Jurkat, Clone E6-1 (cell line): ENCODE results near the gene TRPV2. TPM values are rescaled to one million over a fixed set of nuclear protein-coding genes. Genes with fewer than 3 reads are reported as not detected.
"Not testable (repeated sequence)": the region's sequence is repeated elsewhere in the genome, so short reads cannot be mapped to it uniquely, and the experiment has no call there.

ENCODE experiments used
- DNase-seq: peaks from one replicate; pipeline ENCODE4 v3.0.0-alpha.2; 2011; ENCODE audit warnings: low read depth, low spot score
- H3K4me3 ChIP-seq: 2 replicates; pipeline ENCODE4 v1.5.1; 2011; ENCODE audit warnings: mild to moderate bottlenecking, low read length, control low read depth, moderate library complexity
- polyA plus RNA-seq: library from polyadenylated mRNA; unstranded; fragments of >200 nt; gene quantifications from one replicate; pipeline ENCODE4 v1.2.1, GENCODE V29; 2012; ENCODE audit warnings: missing spikeins; ENCODE audit not compliant: insufficient read length, insufficient read depth

Gene TRPV2, protein sequence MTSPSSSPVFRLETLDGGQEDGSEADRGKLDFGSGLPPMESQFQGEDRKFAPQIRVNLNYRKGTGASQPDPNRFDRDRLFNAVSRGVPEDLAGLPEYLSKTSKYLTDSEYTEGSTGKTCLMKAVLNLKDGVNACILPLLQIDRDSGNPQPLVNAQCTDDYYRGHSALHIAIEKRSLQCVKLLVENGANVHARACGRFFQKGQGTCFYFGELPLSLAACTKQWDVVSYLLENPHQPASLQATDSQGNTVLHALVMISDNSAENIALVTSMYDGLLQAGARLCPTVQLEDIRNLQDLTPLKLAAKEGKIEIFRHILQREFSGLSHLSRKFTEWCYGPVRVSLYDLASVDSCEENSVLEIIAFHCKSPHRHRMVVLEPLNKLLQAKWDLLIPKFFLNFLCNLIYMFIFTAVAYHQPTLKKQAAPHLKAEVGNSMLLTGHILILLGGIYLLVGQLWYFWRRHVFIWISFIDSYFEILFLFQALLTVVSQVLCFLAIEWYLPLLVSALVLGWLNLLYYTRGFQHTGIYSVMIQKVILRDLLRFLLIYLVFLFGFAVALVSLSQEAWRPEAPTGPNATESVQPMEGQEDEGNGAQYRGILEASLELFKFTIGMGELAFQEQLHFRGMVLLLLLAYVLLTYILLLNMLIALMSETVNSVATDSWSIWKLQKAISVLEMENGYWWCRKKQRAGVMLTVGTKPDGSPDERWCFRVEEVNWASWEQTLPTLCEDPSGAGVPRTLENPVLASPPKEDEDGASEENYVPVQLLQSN
- polyA plus RNA-seq, result 43.1 TPM

DNA sequence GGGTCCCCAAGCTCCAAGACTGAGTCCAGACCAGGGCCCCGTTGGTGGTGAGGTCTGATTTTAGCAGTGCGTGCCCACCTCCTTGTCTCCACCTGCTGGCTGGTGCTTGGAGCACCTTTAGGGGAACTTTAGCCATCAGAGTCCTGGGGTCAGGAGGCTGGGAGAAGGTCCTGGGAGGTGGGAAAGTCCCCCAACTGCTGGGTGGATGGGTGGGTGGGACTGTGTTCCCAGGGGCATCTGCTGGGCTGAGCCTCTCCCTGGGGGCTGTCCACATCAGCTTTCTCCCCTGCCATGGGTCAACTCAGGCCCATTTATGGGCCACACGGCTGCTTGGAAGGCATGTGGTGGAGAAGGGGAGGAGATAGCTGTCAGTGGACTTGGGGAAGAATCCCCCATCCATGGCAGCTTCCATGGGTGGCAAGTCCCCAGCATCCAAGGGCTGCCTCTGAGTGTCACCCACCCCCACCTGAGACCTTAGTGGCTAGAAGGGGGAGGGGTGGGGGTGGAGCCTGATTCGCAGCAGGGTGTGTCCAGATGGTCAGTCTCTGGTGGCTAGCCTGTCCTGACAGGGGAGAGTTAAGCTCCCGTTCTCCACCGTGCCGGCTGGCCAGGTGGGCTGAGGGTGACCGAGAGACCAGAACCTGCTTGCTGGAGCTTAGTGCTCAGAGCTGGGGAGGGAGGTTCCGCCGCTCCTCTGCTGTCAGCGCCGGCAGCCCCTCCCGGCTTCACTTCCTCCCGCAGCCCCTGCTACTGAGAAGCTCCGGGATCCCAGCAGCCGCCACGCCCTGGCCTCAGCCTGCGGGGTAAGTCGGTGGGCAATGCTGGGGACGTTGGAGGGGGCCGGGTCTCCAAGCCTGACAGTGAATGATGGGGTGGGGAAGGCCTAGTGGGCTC lies at the start of gene TRPV2:
TSS of gene TRPV2 (plus strand) at position 541 of the 894 bp plus-strand sequence. CDS start 2,098 bp downstream, outside the sequence.
- no peak for DNase-seq

DNA sequence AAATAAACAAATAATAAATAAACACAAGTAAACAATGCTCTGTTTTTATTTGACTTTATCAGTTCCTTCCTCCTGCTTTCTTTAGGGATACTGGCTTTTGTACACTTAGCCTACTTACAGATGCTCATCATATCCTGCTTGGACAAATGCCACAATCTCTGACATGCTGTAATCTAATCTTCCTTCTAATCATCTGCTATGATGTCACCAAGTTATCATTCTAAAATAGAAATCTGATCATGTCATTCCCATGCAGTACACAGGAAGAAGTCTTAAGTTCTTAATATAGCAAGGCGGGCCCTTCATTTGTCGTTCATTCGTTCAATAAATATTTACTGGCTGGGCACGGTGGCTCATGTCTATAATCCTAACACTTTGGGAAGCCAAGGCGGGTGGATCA lies 43.6 kb upstream of the TRPV2 start:
- DNase-seq, result no peak
- H3K4me3 ChIP-seq, result no peak overlapping the region

More for the DNA sequence above, at the start of gene TRPV2:
- H3K4me3 ChIP-seq, result peak within 1 kb of the TSS; percentile 90

DNA sequence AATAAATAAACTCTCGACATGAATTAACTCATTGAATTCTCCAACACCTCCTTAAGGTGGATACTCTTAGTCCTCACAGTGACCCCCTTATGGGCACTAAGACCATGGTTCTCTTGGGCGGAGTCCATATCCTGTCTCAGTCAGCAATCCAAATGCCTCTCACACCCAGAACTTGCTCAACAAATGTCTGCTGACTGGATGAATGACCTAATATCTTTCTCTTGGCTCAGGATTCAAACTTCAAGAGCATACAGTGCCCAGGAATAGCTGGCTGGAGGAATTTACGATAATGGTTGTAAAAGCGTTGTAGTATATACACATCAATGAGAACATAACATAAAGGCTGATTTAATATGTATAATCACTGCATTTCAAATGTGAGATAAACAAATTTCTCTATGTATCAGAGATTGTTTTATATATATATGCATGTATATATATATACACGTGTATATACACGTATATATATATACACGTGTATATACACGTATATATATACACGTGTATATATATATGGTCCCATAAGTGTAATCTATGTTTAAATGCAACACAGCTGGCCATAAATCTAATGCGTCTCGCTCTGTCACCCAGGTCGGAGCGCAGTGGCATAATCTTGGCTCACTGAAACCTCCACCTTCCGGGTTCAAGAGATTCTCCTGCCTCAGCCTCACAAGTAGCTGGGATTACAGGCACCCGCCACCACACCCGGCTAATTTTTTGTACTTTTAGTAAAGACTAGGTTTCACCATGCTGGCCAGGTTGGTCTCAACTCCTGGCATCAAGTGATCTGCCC lies 41.0 kb upstream of the TRPV2 start:
- no peak for DNase-seq
- H3K4me3 ChIP-seq, result no peak overlapping the region

DNA sequence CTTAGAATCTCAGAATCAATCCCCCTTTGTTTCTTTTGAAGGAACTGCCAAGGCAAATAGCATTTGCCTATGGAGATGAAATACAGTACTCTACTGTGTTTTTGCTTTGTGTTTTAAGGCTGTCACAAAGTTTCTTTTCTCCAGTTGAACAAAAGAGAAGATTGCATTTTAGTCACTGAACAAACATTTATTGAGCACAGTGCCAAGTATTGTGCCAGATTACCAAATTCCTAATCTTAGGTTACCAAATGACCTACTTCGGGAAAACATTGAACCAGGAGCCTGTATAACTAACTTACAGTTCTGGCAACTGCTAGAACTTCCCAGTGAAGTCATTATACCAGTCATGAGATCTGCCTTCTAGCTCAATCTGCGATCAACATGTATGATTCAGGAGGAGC lies 37.4 kb upstream of the TRPV2 start:
- H3K4me3 ChIP-seq, result no peak overlapping the region
- DNase-seq, result no peak

DNA sequence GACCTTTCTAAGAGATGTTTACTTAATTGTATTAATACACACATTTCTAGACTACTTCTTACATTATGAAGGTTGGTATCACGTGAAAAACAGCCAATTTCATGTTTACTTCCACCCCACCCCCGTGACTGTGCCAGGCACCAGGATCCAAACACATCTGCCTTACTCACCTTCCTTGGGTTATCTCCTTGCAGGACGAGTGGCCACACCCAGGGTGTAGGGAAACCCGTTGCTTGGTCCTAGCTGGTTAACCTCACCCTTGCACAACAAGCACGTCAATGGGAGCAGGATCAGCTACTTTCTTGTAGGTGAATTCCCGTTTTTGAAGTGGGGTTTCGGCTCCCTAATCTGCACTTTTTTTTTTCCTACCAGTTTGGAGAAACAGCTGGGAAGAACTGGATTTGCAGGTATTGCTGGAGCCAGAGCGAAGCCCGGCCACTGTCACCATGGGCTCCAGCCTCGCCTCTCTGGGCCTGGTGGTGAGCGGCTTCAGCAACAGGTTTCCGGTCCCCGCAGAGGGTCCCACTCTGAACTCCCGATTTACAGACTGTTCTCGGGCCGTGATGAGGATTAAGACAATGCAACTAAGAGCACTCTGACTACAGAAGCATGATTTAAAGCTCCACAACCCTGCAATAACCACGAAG lies 36.6 kb upstream of the TRPV2 start:
- H3K4me3 ChIP-seq, result no peak overlapping the region
- DNase-seq, result no peak

DNA sequence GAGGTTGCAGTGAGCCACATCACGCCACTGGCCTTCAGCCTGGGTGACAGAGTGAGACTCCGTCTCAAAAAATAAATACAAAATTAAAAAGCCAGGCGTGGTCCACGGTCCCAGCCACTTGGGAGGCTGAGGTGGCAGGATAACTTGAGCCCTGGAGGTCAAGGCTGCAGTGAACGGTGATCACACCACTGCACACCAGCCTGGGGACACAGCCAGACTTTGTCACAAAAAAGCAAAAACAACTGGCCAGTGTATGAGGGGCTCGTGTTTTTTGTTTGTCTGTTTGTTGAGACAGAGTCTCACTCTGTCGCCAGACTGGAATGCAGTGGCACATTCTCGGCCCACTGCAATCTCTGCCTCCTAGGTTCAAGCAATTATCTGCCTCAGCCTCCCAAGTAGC lies 35.7 kb upstream of the TRPV2 start:
- DNase-seq, result no peak
- H3K4me3 ChIP-seq, result no peak overlapping the region

DNA sequence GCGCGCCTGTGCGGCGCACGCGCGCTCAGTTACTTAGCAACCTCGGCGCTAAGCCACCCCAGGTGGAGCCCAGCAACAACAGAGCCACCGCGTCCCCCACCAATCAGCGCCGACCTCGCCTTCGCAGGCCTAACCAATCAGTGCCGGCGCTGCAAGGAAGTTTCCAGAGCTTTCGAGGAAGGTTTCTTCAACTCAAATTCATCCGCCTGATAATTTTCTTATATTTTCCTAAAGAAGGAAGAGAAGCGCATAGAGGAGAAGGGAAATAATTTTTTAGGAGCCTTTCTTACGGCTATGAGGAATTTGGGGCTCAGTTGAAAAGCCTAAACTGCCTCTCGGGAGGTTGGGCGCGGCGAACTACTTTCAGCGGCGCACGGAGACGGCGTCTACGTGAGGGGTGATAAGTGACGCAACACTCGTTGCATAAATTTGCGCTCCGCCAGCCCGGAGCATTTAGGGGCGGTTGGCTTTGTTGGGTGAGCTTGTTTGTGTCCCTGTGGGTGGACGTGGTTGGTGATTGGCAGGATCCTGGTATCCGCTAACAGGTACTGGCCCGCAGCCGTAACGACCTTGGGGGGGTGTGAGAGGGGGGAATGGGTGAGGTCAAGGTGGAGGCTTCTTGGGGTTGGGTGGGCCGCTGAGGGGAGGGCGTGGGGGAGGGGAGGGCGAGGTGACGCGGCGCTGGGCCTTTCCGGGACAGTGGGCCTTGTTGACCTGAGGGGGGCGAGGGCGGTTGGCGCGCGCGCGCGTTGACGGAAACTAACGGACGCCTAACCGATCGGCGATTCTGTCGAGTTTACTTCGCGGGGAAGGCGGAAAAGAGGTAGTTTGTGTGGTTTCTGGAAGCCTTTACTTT lies 34.5 kb upstream of the TRPV2 start, which contains the start of gene UBB:
TSS of gene UBB (plus strand) at position 452 of the 856 bp plus-strand sequence. CDS start 817 bp downstream, outside the sequence.
- peak within 1 kb of the TSS; percentile 59 for H3K4me3 ChIP-seq
- DNase-seq, result peak; percentile 95

DNA sequence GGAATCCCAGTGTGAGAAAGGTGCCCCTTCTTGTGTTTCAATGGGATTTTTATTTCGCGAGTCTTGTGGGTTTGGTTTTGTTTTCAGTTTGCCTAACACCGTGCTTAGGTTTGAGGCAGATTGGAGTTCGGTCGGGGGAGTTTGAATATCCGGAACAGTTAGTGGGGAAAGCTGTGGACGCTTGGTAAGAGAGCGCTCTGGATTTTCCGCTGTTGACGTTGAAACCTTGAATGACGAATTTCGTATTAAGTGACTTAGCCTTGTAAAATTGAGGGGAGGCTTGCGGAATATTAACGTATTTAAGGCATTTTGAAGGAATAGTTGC lies 33.9 kb upstream of the TRPV2 start:
- H3K4me3 ChIP-seq, result peak overlapping the region; percentile 59
- no peak for DNase-seq

DNA sequence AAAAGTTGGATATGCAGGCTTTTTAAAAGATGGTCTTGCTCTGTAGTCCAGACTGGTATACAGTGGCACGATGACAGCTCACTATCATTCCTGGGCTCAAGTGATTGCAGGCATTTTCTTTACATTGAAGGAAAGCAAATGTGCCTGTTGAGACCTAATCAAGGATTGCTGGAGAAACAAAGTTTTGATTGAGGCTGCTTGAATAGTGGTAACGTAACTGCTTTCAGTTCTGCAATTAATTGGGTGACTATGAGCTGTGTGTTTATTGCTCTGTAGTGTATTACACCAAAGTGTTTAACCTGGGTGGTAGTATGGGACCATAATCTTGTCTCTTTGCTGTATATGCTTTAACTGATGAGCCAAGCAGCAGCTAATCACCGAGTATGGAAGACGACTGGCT lies 32.2 kb upstream of the TRPV2 start:
- no peak overlapping the region for H3K4me3 ChIP-seq
- no peak for DNase-seq

DNA sequence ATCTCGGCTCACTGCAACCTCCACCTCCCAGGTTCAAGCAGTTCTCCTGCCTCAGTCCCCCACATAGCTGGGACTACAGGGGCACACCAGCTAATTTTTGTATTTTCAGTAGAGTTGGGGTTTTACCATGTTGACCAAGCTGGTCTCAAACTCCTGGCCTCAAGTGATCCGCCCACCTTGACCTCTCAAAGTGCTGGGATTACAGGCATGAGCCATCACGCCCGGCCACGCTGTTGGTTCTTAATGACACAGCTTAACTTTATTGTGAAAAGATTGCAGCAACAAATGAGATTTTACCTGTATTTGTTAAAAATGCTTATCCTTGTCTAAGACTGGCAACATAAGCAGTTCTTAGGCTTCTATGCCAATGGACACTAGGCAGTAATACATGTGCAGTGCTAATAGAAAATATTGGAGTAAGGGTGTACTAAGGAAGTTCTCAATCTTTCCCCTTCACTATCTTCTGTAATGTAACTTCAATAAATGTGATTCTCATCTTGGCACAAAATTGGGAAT lies 31.5 kb upstream of the TRPV2 start:
- no peak for DNase-seq
- H3K4me3 ChIP-seq, result no peak overlapping the region

DNA sequence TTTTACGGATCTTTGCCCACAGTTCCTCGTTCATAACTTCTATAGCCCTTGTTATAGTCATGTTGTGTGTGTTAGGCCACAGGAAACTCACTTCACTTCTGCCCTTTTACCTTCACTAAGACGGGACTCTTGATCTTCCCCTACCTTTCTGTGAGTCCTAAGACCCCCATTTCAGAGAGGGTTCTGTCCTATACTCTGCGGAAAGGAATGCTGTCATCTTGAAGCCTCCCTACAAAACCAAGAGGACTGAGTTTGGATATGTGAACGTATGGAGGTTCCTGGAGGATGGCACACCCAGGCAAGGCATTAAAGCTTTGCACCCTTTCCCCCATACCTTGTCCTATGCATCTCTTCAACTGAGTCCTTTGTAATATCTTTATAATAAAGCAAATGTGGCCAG lies 30.8 kb upstream of the TRPV2 start:
- DNase-seq, result no peak
- no peak overlapping the region for H3K4me3 ChIP-seq

DNA sequence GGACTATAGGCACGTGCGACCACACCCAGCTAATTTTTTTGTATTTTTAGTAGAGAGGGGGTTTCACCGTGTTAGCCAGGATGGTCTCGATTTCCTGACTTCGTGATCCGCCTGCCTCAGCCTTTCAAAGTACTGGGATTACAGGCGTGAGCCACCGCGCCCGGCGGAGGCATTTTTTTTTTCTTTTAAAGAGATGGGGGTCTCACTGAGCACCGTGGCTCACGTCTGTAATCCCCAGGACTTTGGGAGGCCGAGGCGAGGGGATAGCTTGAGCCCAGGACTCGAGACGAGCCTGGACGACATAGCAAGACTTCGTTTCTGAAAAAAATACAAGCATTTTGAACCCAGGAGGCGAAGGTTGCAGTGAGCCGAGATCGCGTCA lies 29.3 kb upstream of the TRPV2 start:
- peak overlapping the region; percentile 56 for H3K4me3 ChIP-seq
- DNase-seq, result not testable (repeated sequence)

DNA sequence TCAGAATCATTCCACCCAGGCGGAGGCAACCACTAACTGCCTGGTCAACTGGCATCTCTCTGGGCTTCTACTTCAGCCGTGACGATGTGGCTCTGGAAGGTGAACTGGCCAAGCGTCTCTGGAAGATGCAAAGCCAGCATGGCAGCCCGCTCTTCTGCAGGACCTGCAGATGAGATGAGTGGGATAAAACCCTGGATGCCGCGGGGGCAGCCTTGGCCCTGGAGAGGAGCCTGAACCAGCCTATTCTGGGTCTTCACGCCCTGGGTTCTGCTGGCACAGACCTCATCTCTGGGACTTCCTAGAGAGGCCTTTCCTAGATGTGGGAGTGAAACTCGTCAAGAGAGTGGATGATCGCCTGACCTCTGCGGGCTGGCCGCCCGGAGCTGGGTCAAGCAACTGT lies 23.9 kb upstream of the TRPV2 start:
- no peak overlapping the region for H3K4me3 ChIP-seq
- DNase-seq, result no peak

DNA sequence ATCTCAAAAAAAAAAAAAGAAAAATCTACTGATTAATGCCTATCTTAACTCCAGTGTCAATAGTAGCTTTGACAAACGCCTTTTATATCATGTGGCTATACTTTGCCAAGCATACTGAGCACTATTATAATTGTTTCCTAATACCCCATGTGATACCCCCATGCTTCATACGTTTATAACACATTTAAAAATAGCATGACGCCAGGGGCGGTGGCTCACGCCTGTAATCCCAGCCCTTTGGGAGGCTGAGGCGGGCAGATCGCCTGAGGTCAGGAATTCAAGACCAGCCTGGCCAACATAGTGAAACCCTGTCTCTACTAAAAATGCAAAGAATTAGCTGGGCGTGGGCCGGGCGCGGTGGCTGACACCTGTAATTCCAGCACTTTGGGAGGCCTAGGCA lies 22.9 kb upstream of the TRPV2 start:
- not testable (repeated sequence) for DNase-seq, H3K4me3 ChIP-seq

DNA sequence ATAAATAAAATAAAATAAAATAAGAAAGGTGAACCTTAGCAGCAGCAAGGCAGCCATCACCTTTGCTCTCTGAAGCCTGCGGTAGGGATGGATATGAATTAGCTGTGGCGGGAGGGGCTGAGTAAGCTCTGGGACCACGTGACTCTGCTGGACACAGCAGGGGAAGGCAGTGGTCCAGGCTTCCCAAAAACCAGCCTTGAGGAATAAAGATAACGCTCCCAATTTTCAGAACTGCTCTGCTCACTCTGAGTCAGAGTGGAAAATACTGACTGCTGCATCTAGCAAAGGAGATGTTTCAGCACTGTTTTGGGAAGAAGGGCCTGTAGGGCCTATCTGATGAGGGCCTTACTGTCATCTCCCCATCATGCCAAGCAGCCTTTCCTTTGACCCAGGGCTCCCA lies 19.5 kb upstream of the TRPV2 start:
- not testable (repeated sequence) for H3K4me3 ChIP-seq, DNase-seq

DNA sequence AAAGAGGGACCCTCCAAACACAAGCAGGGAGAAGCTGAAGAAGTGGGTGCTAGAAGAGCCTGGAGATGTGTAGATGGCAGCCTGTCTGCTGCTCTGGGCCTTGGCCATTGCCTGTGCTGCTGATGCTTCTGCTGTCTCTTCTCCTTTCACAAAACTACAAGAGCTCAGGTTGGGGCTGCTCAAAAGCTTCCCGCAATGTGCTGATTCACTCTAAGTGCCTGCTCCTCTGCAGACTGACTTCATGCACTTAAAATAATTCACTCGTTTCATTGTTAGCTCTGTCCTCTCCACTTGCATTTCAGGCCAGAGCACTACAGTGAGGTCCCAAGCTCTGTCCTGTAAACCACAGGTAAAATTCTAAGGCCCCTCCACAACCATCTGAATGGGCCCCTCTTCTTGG lies 18.7 kb upstream of the TRPV2 start:
- not testable (repeated sequence) for DNase-seq, H3K4me3 ChIP-seq
